Astrocyte (in vitro differentiated cells and primary cell): ENCODE measurements around the gene NBEA.

ENCODE experiments used
- CTCF ChIP-seq: IDR thresholded peaks from 2 replicates; pipeline ENCODE4 v1.5.1; 2011; ENCODE audit warnings: low read depth, mild to moderate bottlenecking, inconsistent platforms, low read length, moderate library complexity; ENCODE audit not compliant: insufficient read depth
- EZH2 ChIP-seq: IDR thresholded peaks from 2 replicates; pipeline ENCODE4 v1.6.1; 2012; ENCODE audit warnings: mild to moderate bottlenecking, low read length, inconsistent platforms; ENCODE audit not compliant: insufficient read depth

GRCh38 chr13:35700671-35701070 lies 758.6 kb downstream of the NBEA start:
- no peak for TF ChIP-seq EZH2
- no peak for TF ChIP-seq CTCF
